DND-41 (cell line): ENCODE data around the gene SERINC2.

Source experiments
- ATAC-seq: fragments of 200-7000 bp; cut with Tn5 transposase; 3 replicates; pipeline ENCODE4 v1.9.1; 2021; ENCODE audit warnings: low read depth; ENCODE audit not compliant: insufficient read depth
- DNase-seq: peaks from one replicate; pipeline ENCODE4 v3.0.0-alpha.2; 2020
- H2AFZ ChIP-seq: 2 replicates; pipeline ENCODE4 v1.6.0; 2012; ENCODE audit warnings: low read depth, low read length
- H3K27ac ChIP-seq: 2 replicates; pipeline ENCODE4 v1.5.1; 2012; ENCODE audit warnings: low read length, inconsistent platforms
- H3K27me3 ChIP-seq: fragments of 200-600 bp; sonication (generic); 2 replicates; pipeline ENCODE4 v1.6.0; 2012; ENCODE audit warnings: low read length, mild to moderate bottlenecking, inconsistent platforms; ENCODE audit not compliant: insufficient read depth, poor library complexity
- H3K36me3 ChIP-seq: 2 replicates; pipeline ENCODE4 v1.5.1; 2012; ENCODE audit warnings: low read length, inconsistent platforms; ENCODE audit not compliant: insufficient read depth
- H3K4me1 ChIP-seq: 2 replicates; pipeline ENCODE4 v1.5.1; 2012; ENCODE audit warnings: mild to moderate bottlenecking, low read length; ENCODE audit not compliant: insufficient read depth
- H3K4me2 ChIP-seq: 2 replicates; pipeline ENCODE4 v1.6.0; 2012; ENCODE audit warnings: mild to moderate bottlenecking, moderate library complexity, low read length, inconsistent platforms; ENCODE audit not compliant: insufficient read depth
- H3K4me3 ChIP-seq, 2 experiments: fragments of 200-600 bp in 1 of 2; shearing (Covaris generic) in 1 of 2; 2 replicates each; pipeline ENCODE4 v1.5.1; 2012 to 2016; ENCODE audit warnings: inconsistent platforms in 2 of 2, low read length in 2 of 2, mild to moderate bottlenecking in 2 of 2, low read depth in 1 of 2, moderate library complexity in 1 of 2
- H3K79me2 ChIP-seq: 2 replicates; pipeline ENCODE4 v1.6.0; 2012; ENCODE audit warnings: low read length, inconsistent platforms; ENCODE audit not compliant: insufficient read depth
- H3K9ac ChIP-seq: 2 replicates; pipeline ENCODE4 v1.6.0; 2012; ENCODE audit warnings: low read depth, mild to moderate bottlenecking, inconsistent platforms, low read length, moderate library complexity
- H3K9me3 ChIP-seq: 2 replicates; pipeline ENCODE4 v1.5.1; 2012; ENCODE audit warnings: low read length, moderate library complexity, mild to moderate bottlenecking, inconsistent platforms; ENCODE audit not compliant: insufficient read depth, severe bottlenecking
- H4K20me1 ChIP-seq: 2 replicates; pipeline ENCODE4 v1.6.0; 2012; ENCODE audit warnings: low read length; ENCODE audit not compliant: insufficient read depth
- CTCF ChIP-seq: IDR thresholded peaks from 2 replicates; pipeline ENCODE4 v1.5.1; 2012; ENCODE audit warnings: borderline replicate concordance, low read length, moderate library complexity, mild to moderate bottlenecking; ENCODE audit not compliant: poor library complexity, severe bottlenecking; ENCODE audit errors: extremely low read depth
- EZH2 ChIP-seq: IDR thresholded peaks from 3 replicates; pipeline ENCODE4 v1.6.1; 2012; ENCODE audit warnings: borderline replicate concordance, low read depth, mild to moderate bottlenecking, moderate library complexity, low read length, inconsistent platforms; ENCODE audit not compliant: severe bottlenecking

The SERINC2 gene

GRCh38 chr1:31420716-31421115 lies 7.7 kb downstream of the SERINC2 start:
- H3K4me2 ChIP-seq, result no peak overlapping the region
- no peaks in the 10 kb centered on the region for H4K20me1 ChIP-seq
- H3K79me2 ChIP-seq, result peaks cover 20% of the 10 kb centered on the region
- DNase-seq (no peak), ATAC-seq (no peak)
- H3K36me3 ChIP-seq, result no peaks in the 10 kb centered on the region; the same call in 1 of the 2 replicates
- no peaks in the 10 kb centered on the region for H3K9me3 ChIP-seq
- no peaks in the 10 kb centered on the region for H3K27me3 ChIP-seq
- no peak overlapping the region for H3K9ac ChIP-seq
- H2AFZ ChIP-seq, result no peak overlapping the region
- H3K4me3 ChIP-seq, result no peak overlapping the region
- H3K27ac ChIP-seq, result no peak overlapping the region
- TF ChIP-seq EZH2 (no peak), CTCF (no peak)
- H3K4me1 ChIP-seq, result peaks cover 36% of the 10 kb centered on the region

GRCh38 chr1:31421371-31422040 lies 8.5 kb downstream of the SERINC2 start:
- H3K27ac ChIP-seq, result 0 out of 2 replicates have a peak overlapping the region, but pooled peaks have one; percentile 19
- no peak overlapping the region for H2AFZ ChIP-seq
- no peak overlapping the region for H3K4me3 ChIP-seq
- TF ChIP-seq CTCF (peak; percentile 68), EZH2 (no peak)
- H4K20me1 ChIP-seq, result no peaks in the 10 kb centered on the region
- H3K36me3 ChIP-seq, result peaks cover 2% of the 10 kb centered on the region
- H3K9ac ChIP-seq, result no peak overlapping the region
- peak; percentile 49 for DNase-seq
- H3K9me3 ChIP-seq, result no peaks in the 10 kb centered on the region
- peaks cover 28% of the 10 kb centered on the region for H3K79me2 ChIP-seq
- H3K27me3 ChIP-seq, result no peaks in the 10 kb centered on the region
- peaks cover 44% of the 10 kb centered on the region for H3K4me1 ChIP-seq
- no peak for ATAC-seq
- no peak overlapping the region for H3K4me2 ChIP-seq

- H4K20me1 ChIP-seq, result no peaks in the 10 kb centered on the region
Measured at GRCh38 chr1:31422505-31423319, 9.7 kb downstream of the SERINC2 start.

More at GRCh38 chr1:31422505-31423319, 9.7 kb downstream of the SERINC2 start:
- peaks cover 10% of the 10 kb centered on the region for H3K36me3 ChIP-seq
- peak overlapping the region; percentile 74 for H3K27ac ChIP-seq
- DNase-seq (peak; percentile 72), ATAC-seq (peak; percentile 36)
- peak overlapping the region; percentile 68 for H3K4me2 ChIP-seq
- H3K4me3 ChIP-seq, result peak overlapping the region in 1 of 2 experiments; percentile 54; a peak in 3 of 4 replicates
- no peaks in the 10 kb centered on the region for H3K9me3 ChIP-seq
- H3K9ac ChIP-seq, result peak overlapping the region; percentile 55
- TF ChIP-seq EZH2, result no peak
- TF ChIP-seq CTCF, result peak; percentile 98
- no peaks in the 10 kb centered on the region for H3K27me3 ChIP-seq
- peak overlapping the region; percentile 9; the same call in 1 of the 2 replicates for H2AFZ ChIP-seq
- H3K79me2 ChIP-seq, result peaks cover 37% of the 10 kb centered on the region
- peaks cover 53% of the 10 kb centered on the region for H3K4me1 ChIP-seq
